Neural crest cell (in vitro differentiated cells): ENCODE data around the gene RP9. TPM values are rescaled to one million over a fixed set of nuclear protein-coding genes. Genes with fewer than 3 reads are reported as not detected.

ENCODE experiments used
- DNase-seq: peaks from one replicate; pipeline ENCODE4 v3.0.0; 2021; ENCODE audit warnings: low read depth, mixed read lengths, low spot score
- H3K27ac Mint-ChIP-seq: one replicate; pipeline ENCODE4 v1.8.0; 2021; ENCODE audit warnings: mild to moderate bottlenecking, mixed read lengths; ENCODE audit not compliant: unreplicated experiment
- H3K27me3 Mint-ChIP-seq: 2 replicates; pipeline ENCODE4 v1.8.0; 2021; ENCODE audit warnings: low read depth, mild to moderate bottlenecking, mixed read lengths
- H3K36me3 Mint-ChIP-seq: 2 replicates; pipeline ENCODE4 v1.8.0; 2021; ENCODE audit warnings: low read depth, mild to moderate bottlenecking, mixed read lengths
- H3K4me1 Mint-ChIP-seq: 2 replicates; pipeline ENCODE4 v1.8.0; 2021; ENCODE audit warnings: mixed read lengths
- H3K4me3 Mint-ChIP-seq: one replicate; pipeline ENCODE4 v1.8.0; 2021; ENCODE audit warnings: mild to moderate bottlenecking, mixed read lengths
- H3K9me3 Mint-ChIP-seq: 2 replicates; pipeline ENCODE4 v1.8.0; 2021; ENCODE audit warnings: mixed read lengths
- CTCF ChIP-seq: fragments of 200-600 bp; sonication (generic); conservative IDR thresholded peaks from 2 replicates; pipeline ENCODE4 v1.5.0; 2021; ENCODE audit warnings: antibody characterized with exemption, mild to moderate bottlenecking
- total RNA-seq: library from RNA; stranded (reverse); gene quantifications from 2 replicates; pipeline ENCODE4 v1.2.1, GENCODE V29; 2021

RP9 gene
- total RNA-seq, 1 donor from 2014 or later: 27.5 TPM

DNA sequence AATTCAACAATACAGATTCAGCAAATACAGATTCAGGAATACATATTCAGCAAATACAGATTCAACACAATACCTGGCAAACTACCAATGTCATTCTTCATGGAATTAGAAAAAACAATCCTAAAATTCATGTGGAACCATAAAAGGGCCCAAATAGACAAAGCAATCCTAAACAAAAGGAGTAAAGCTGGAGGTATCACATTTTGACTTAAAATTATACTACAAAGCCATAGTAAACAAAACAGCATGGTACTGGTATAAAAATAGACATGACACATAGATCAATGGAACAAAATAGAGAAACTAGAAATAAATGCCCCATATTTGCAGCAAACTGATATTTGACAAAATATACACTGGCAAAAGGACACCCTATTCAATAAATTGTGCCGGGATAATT, 43.2 kb downstream of the RP9 start:
- H3K9me3 Mint-ChIP-seq: peaks cover 19% of the 10 kb centered on the region
- no peak overlapping the region for H3K27ac Mint-ChIP-seq
- H3K4me1 Mint-ChIP-seq: peaks cover 20% of the 10 kb centered on the region
- H3K36me3 Mint-ChIP-seq: peaks cover 20% of the 10 kb centered on the region
- no peaks in the 10 kb centered on the region for H3K27me3 Mint-ChIP-seq
- TF ChIP-seq CTCF: no peak
- DNase-seq: no peak
- H3K4me3 Mint-ChIP-seq: peak overlapping the region; percentile 80

DNA sequence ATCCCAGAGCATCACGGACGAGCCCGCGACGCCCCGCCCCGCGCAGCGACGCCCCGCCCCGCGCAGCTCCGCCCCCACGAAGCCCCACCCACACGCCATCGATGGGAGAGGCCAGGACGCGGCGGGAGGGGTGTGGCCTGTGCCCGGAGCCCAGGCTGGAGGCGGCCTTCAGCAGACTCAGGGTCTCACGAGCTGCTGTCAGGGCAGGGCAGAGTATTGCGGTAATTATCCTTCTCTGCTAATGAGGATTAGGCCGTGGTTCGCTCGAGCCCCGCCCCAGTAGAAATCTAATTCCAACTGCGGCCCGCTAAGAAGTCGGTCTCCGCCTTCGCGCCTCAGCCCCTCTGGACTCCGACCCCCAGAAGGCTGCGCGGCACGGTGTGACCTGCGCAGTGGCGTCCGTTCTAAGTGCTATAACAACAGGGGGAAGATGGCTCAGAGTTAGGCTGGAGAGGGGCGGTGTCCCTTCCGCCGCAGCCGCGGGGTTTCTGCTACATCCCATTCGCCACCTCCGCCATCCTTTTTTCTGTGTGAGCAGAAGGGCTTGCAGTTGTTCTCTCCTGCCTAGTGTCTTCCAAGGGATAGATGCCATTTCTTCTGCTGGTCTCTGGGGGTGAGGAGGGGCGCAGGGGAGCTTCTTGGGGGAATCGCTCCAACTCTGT, 46.3 kb downstream of the RP9 start:
- Mint-ChIP-seq H3K27ac (peak overlapping the region; percentile 89), H3K36me3 (peaks cover 20% of the 10 kb centered on the region), H3K27me3 (no peaks in the 10 kb centered on the region), H3K4me1 (peaks cover 39% of the 10 kb centered on the region), H3K4me3 (peak overlapping the region; percentile 92), H3K9me3 (peaks cover 12% of the 10 kb centered on the region)
- no peak for TF ChIP-seq CTCF
- peak; percentile 90 for DNase-seq

DNA sequence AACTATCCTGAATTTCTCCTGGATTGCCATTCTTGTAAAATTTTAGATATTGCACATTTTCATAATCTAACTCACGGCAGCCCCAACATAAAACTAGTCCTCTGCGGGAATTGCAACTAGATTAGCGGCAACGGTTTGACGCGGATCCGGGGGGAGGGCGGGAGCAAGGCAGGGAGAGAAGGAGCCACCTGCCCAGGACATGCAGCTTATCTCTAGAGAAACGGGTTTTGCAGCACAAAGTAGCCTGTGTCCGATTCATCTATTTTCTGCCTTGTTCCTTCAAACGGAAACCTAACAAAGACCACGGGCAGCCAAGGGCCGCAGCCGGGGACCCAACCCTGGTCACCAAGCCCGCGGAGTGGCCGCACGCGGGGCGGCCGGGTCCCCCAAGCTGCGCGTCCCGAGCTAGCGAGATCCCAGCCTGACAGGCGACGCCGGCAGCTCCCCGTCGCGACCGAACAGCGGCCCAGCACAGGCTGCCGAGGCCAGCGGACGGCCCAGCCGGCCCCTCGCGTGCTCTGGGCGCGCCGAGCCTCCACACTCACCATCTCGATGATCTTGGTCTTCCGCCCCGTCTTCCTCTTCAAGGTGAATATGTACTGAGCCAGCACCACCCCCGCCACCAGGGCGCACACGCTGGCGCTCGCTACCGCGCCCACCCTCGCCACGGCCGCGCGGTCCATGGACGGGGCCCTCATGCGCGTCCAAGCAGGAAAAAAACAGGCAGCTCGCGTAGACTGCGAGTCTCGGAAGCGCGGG, 47.0 kb downstream of the RP9 start, which contains the start of gene NT5C3A:
Gene NT5C3A, minus strand, starts transcription at position 754 of the 759 bp plus-strand sequence. Its CDS starts 71 bp downstream, at position 683.
- peak; percentile 19 for TF ChIP-seq CTCF
- no peaks in the 10 kb centered on the region for H3K27me3 Mint-ChIP-seq
- H3K27ac Mint-ChIP-seq: peak within 1 kb of the TSS; percentile 96

GRCh38 chr7:33061282-33061937, 47.8 kb downstream of the RP9 start:
- TF ChIP-seq CTCF: no peak
- Mint-ChIP-seq H3K9me3 (peaks cover 7% of the 10 kb centered on the region), H3K4me3 (peak overlapping the region; percentile 92), H3K36me3 (peaks cover 18% of the 10 kb centered on the region), H3K27ac (peak overlapping the region; percentile 96), H3K4me1 (peaks cover 39% of the 10 kb centered on the region), H3K27me3 (no peaks in the 10 kb centered on the region)
- DNase-seq: no peak

More for the DNA sequence above, 47.0 kb downstream of the RP9 start, which contains the start of gene NT5C3A:
- H3K4me1 Mint-ChIP-seq: peaks cover 39% of the 10 kb centered on the region
- peaks cover 20% of the 10 kb centered on the region for H3K36me3 Mint-ChIP-seq
- DNase-seq: no peak
- peak within 1 kb of the TSS; percentile 92 for H3K4me3 Mint-ChIP-seq
- peaks cover 12% of the 10 kb centered on the region for H3K9me3 Mint-ChIP-seq

- Mint-ChIP-seq H3K27ac (no peak overlapping the region), H3K4me1 (peaks cover 39% of the 10 kb centered on the region), H3K9me3 (no peaks in the 10 kb centered on the region), H3K27me3 (no peaks in the 10 kb centered on the region), H3K36me3 (peaks cover 7% of the 10 kb centered on the region), H3K4me3 (peak overlapping the region; percentile 51)
- no peak for TF ChIP-seq CTCF
- no peak for DNase-seq
Measured at GRCh38 chr7:33059635-33060034, 49.6 kb downstream of the RP9 start.
